ENCODE measurements around the gene NEXN.

DNA sequence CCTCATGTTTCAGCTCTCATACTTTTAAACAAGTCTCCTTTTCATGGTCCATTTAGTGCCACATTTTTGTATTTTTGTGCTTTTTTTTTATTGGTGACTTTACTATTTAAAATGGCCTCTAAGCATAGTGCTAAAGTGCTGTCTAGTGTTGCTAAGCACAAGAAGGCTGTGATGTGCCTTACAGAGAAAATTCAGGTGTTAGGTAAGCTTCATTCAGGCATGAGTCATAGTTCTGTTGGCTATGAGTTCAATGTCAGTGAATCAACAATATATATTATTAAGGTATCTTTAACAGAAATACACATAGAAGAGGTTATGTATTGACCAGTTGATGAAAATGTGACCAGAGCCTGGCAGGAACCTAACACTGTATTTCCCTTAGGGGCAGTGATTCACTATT lies 103.2 kb downstream of the NEXN start:
- TF ChIP-seq, protein P1, sequence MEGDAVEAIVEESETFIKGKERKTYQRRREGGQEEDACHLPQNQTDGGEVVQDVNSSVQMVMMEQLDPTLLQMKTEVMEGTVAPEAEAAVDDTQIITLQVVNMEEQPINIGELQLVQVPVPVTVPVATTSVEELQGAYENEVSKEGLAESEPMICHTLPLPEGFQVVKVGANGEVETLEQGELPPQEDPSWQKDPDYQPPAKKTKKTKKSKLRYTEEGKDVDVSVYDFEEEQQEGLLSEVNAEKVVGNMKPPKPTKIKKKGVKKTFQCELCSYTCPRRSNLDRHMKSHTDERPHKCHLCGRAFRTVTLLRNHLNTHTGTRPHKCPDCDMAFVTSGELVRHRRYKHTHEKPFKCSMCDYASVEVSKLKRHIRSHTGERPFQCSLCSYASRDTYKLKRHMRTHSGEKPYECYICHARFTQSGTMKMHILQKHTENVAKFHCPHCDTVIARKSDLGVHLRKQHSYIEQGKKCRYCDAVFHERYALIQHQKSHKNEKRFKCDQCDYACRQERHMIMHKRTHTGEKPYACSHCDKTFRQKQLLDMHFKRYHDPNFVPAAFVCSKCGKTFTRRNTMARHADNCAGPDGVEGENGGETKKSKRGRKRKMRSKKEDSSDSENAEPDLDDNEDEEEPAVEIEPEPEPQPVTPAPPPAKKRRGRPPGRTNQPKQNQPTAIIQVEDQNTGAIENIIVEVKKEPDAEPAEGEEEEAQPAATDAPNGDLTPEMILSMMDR (IDR thresholded peaks at IDR 0.05): no peak
- no peak for TF ChIP-seq POLR2A (IDR thresholded peaks at IDR 0.05)

All from right lobe of liver (tissue), 4 donors.